Measurements from ENCODE around the gene THUMPD2.

DNA sequence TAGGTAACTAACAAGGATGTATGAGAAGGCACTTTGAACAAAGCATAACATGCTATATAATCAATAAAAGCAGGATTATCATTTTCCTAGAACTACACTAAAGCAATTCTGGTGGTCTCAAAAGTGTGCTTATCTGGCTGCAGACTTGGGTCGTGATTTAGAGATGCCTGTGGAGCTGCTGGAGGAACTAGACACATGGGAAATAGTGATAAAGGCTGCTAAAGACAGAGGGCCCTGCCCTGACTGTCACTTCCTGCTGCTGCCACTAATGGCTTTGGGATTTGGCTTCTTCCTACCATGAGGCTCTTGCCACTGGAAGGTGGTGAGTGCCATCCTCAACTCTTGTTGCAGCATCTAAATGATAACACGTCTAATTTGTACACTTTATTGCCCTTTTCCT is 90.9 kb downstream of the THUMPD2 start:
- TF ChIP-seq TCF12 (IDR thresholded peaks at IDR 0.05; ENCODE audit: low read depth) (no peak), ZBTB7A (IDR thresholded peaks at IDR 0.05; ENCODE audit: low read depth) (no peak), RAD21 (IDR thresholded peaks at IDR 0.05; ENCODE audit: low read depth) (no peak), REST (IDR thresholded peaks at IDR 0.05; ENCODE audit: low read depth) (no peak), FOXM1 (IDR thresholded peaks at IDR 0.05; ENCODE audit: borderline replicate concordance, low read depth) (no peak)
